GM08714 (cell line): ENCODE measurements around the gene AP1S3.
A peak's percentile ranks its signal among the peaks of the same experiment; 100 is the strongest.

Source experiments
- H3K4me3 ChIP-seq: fragments of 200-500 bp; sonication (Bioruptor generic); 2 replicates; pipeline ENCODE4 v1.5.1; 2014; ENCODE audit warnings: mild to moderate bottlenecking, low read length, inconsistent platforms
- ZNF274 ChIP-seq: IDR thresholded peaks from 2 replicates; pipeline ENCODE4 v1.6.1; 2012; ENCODE audit warnings: mild to moderate bottlenecking, low read depth, low read length

AP1S3 gene

DNA sequence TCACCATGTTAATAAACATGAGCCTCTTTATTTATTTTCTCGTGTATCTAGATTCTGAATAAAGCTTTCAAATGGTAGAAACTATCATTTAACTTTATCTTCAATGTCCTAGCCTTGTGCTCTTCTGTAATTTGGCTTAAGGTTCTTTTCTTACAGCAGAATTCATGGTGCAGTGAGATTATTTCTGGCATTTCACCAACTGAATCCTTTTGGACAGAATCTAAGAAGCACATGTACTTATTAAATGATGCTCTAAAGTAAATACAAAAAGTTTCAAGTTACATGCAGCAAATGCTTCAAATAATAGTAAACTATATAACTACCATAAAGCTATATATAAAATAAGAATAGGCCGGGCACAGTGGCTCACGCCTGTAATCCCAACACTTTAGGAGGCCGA, 65.9 kb downstream of the AP1S3 start:
- H3K4me3 ChIP-seq = no peak overlapping the region
- no peak for TF ChIP-seq ZNF274

DNA sequence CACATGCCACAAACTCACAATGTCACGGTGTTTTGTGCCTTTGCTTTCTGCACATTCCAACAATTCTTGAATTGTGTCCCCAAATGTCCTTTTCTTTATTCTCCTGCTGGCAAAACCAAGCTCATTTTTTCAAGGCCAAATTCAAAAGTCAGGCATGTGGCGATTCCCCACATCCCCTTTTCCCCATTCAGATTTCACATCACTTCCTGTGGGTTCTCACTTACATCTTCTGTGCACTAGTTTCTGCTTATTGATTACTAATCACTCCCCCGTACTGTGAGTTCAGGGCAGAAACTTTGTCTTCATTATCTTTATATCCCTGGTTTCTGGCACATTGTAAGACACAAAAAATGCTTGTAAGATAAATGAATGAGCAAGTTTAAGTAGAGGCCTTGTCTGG, 69.2 kb downstream of the AP1S3 start:
- no peak overlapping the region for H3K4me3 ChIP-seq
- TF ChIP-seq ZNF274 = no peak

DNA sequence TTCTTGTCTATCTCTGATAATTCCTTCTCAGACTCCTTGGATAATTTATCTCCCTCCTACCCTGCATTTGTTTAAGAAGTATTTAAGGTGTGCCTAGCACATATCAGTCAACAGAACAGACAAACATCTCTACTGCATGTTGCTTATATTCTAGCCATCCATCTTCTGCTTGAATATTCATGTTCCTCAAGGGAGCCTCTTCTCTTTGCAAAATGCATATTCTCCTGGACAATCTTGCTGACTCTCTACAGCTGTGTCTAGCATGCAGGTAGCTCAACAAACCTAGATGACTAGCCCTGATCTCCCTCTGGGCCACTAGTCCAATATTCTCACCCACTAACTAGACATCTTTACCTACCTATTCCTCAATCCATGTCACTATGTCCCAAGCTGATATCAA, 70.0 kb downstream of the AP1S3 start:
- no peak for TF ChIP-seq ZNF274
- no peak overlapping the region for H3K4me3 ChIP-seq

DNA sequence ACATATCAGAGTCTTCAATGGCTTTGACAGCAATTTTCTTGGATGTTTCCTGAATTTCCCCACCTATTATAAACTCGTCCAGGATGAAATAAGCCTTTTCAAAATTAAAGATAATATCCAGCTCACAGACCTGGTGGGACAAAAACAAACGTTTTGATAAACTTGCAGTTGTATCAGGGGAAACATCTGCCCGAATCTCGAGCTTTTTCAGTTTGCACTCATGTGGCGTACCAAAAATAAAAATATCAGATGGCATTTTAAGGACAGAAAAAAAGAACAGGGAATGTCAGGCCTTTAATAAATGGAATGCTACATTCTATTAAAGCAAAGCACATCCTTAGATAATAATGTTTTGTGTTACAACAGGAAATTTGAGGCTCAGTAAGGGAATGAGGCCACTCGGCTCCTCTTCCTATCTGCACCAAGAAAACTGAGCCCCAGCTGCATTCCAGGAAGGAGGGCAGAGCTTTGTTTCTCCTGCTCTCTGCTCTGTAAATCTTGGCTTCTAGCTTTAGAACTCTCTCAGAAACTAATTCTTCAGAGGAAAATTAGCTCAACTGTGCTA, 72.1 kb downstream of the AP1S3 start:
- no peak for TF ChIP-seq ZNF274
- no peak overlapping the region for H3K4me3 ChIP-seq

DNA sequence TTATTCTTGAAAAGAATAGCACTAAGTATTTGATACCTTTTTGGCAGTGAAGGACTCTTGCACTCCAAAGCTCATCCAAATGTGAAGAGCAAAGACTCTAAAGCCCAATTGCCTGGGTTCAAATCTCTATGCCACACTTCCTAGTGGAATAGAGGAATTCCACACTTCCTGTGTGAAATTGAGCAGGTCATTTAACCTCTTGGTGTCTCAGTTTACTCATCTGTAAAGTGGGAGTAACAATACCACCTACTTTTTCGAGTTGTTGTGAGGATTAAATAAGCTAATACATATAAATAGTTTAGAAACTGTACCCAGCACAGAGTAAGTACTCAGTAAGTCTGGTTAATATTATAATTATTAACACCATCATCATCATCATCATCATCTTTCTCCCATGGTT, 72.6 kb downstream of the AP1S3 start:
- H3K4me3 ChIP-seq = no peak overlapping the region
- TF ChIP-seq ZNF274 = no peak

DNA sequence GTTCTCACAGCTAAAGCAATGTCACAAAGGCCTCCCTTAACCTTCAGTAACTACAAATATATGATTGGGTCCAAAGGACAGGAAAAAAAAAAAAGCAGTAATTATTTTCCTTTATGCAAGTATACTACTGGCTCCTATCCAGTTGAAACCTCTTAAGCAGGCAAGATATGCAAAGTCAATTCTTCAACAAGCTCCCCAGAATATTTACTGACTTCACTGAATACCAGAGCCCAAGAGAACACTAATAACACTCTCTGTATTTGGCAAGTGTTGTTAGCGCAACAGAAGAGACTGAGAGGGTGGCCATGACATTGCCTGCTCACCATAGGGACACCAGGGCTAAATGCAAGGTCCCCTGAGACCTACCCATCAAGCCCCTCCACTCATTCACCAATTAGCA, 74.5 kb downstream of the AP1S3 start:
- TF ChIP-seq ZNF274 = no peak
- H3K4me3 ChIP-seq = no peak overlapping the region

DNA sequence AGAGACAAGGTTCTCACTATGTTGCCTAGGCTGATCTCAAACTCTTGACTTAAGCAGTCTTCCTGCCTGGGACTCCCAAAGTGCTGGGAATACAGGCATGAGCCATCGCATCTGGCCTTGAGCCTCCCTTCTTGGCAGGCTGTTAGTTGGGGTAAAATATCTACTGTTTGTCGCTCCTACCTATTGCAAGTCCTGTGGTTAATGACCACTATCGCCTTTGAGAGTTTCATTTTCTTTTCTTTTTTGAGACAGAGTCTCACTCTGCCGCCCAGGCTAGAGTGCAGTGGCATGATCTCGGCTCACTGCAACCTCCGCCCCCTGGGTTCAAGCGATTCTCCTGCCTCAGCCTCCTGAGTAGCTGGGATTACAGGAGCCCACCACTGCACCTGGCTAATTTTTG, 75.6 kb downstream of the AP1S3 start:
- H3K4me3 ChIP-seq = peak overlapping the region; percentile 32; the same call in 1 of the 2 replicates

DNA sequence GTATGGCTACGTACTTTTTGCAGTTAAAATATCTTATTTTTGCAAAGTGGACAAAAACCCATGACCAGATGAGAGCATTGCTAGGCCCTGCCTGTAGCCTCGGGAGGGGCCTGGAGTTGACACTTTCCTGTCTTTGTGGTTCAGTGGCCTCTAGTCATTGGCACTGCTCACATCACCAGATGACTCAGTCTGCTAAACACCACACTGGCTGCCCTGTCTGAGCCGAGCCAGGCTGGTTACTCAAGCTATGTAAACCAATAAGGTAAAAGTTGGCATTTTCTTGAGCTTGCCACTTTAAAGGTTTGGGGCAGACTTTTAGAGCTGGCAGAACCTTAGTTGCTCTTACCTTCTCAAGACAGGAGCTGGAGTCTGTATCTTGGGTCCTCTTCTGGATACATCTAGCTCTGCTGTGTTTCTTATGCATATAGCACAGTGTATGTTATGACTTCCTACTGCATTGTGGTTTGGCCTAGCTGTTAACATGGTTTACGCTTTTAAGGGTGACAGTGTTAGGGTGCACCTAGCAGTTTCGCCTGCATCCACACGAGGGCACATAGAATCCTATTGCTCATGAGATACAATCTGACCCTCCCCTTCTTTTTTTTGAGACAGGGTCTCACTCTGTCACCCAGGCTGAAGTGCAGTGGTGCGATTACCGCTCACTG, 76.4 kb downstream of the AP1S3 start:
- TF ChIP-seq ZNF274 = no peak

DNA sequence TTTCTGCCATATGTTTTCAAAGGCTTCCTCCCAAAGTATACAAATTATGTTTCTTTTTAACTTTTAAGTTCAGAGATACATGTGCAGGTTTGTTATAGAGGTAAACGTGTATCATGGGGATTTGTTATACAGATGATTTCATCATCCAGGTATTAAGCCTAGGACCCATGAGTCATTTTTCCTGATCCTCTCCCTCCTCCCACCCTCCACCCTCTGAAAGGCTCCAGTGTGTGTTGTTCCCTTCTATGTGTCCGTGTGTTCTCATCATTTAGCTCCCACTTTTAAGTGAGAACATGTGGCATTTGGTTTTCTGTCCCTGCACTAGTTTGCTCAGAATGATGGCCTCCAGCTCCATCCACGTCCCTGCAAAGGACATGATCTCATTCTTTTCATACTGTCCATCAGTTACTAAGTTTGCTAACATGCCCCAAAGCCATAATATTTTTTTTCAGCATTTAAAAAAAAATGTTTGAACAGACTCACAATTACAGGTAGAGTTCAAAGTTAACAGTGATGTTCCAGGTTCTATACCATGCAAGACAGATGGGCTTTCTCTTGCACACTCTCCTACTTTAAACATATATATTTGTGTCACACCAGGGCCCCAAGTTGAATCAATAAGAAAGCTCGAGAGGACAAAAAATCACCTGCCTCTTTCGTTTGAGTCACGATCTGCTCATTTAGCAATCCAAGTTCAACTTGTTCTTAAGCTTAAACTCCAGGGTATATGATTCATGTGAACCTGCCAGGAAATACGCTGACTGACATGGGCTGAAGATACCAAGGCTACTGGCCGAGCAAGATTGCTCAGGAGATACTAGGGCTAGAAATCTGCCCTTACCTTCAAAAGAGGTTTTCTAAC, 77.6 kb downstream of the AP1S3 start:
- TF ChIP-seq ZNF274 = no peak
- H3K4me3 ChIP-seq = no peak overlapping the region

More for the DNA sequence above, 76.4 kb downstream of the AP1S3 start:
- peak overlapping the region; percentile 32; the same call in 1 of the 2 replicates for H3K4me3 ChIP-seq

DNA sequence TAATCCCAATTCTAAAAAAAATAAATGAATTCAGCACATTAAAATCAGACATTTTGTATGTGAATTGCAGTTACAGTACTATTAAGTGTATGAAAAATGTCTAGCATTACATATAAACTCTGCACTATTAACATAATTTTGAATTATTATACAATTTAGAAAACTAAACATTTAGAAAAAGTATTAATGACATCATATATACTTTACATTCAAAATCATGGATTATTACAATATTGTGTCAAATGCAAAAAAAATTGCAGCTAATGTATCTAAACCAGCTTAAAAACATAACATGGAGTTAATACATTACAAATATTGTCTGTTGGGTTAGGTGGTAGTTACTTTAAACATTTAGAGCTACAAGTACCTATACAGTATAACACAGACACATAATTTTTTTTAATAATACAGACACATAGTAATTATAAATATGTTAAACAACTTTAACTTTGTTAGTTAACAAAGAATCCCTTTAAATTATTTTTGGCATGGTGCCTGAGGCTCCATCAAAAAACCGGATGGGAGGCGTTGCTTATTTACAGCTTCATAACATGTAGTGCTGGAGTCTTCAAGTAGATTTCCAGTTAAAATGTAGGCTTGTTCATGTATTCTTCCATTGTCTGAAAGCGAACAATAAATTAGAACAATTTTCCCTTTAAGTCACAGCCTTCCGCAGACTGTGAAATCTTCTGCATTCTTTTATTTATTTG, 79.1 kb downstream of the AP1S3 start:
- no peak for TF ChIP-seq ZNF274
- H3K4me3 ChIP-seq = no peak overlapping the region

DNA sequence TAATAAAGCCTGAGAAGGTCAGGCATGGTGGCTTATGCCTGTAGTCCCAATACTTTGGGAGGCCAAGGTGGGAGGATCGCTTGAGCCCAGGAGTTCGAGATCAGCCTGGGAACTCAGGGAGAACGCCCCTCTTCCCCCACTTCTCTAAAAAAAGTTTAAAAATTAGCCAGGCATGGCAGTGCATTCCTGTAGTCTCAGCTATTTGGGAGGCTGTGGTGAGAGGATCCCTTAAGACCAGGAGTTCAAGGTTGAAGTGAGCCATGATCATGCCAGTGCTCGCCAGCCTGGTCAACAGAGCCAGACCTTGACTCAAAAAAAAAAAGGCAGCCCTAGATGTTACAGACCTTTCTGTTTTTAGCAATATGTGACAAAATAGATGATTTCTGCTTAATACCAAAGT, 83.4 kb downstream of the AP1S3 start:
- no peak for TF ChIP-seq ZNF274
- H3K4me3 ChIP-seq = no peak overlapping the region

DNA sequence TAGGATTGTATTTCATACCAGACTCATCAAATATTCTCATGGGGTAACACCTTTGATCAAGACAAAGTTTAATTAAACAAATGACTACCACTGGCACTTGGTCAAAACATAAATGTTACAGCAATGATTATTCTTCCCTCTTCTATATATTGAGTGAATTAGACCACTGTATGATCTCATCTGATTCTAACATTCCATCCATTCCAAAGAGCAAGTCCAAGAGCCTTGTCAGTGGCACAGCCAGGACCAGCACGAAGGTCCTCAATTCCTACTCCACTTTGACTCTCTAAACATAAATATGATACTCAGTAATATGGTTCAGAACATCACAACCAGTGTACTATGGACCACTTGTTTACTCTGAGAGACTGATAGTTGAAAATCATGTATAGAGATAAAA, 86.4 kb downstream of the AP1S3 start:
- H3K4me3 ChIP-seq = no peak overlapping the region
- no peak for TF ChIP-seq ZNF274

DNA sequence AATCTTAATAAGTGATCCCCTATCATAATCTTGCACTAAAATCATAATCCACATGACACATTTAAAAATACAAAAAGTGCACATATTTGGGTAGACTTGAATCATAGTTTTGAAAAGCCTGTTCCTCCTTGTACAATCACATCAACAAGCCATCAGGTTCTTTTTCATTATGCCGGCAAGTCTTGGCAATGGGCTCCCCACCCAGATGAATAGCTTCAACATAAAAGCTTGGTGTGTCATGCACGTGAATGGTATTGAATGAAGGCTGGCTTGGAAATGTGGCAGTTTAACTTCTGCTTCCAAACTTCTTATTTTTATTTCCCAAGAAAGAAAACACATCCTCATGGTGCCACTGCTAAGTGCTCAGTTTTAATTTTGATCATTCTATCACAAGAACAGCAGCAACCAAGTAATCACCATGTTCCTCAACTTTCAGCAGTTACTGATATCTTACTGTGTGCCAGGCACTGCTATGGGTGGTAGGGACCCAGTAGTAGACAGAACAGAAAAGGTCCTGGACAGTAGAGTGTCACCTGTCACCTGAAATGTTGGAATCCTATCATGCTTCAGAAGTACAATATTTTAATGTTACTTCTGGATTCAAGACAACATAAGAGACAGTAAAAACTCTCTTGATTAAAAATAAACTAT, 89.9 kb downstream of the AP1S3 start:
- no peak overlapping the region for H3K4me3 ChIP-seq
- no peak for TF ChIP-seq ZNF274

DNA sequence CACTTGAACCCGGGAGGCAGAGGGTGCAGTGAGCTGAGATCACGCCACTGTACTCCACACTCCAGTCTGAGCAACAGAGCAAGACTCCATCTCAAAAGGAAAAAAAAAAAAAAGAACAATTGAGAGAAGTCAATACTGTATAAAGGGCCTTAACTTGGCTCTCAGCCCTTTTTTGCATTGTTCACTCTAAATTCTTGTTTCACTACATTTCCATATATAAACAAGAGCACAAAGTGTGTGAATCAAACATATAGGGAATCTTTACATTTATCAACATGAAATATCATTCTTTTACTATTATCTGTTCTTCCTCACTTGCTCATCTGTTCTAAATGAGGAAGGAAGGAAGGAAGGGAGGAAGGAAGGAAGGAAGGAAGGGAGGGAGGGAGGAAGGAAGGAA, 90.8 kb downstream of the AP1S3 start:
- no peak overlapping the region for H3K4me3 ChIP-seq

More for the DNA sequence above, 90.8 kb downstream of the AP1S3 start:
- no peak for TF ChIP-seq ZNF274
